ENCODE measurements around the gene PCBP3. TPM values are rescaled to one million over a fixed set of nuclear protein-coding genes. Genes with fewer than 3 reads are reported as not detected.
A peak's percentile ranks its signal among the peaks of the same experiment; 100 is the strongest.

Gene PCBP3
- polyA plus RNA-seq, 1 donor from 2014 or later: 1.4 TPM

DNA sequence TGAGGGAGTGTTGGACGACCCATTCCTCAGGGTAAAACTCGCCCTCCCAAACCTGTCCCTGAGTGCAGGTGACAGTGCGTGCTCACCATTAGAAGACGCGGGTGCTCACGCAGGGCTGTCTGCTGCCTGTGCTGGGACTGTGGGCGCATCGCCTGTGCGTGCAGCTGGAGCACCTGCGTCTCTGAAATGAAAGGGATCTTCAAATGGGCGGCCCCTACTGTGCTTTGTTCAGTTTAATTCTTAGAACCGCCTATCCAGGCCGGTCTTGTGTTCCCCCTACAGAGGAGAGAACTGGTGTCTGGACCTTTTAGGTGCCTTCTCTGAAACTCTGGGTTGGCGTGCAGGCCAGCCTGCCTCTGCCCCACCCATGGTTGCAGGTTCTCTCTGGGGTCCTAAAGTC, 125.8 kb downstream of the PCBP3 start:
- H3K36me3 Mint-ChIP-seq: peaks cover 2% of the 10 kb centered on the region
- H3K9me3 Mint-ChIP-seq: peaks cover 0 to 6% (median 3%) of the 10 kb centered on the region in 3 donors
- no peaks in the 10 kb centered on the region for H3K27me3 Mint-ChIP-seq
- no peak overlapping the region for H3K4me3 Mint-ChIP-seq
- H3K27ac Mint-ChIP-seq: peak overlapping the region in 1 of 3 donors; percentile 35
- peaks cover 0 to 4% (median 0%) of the 10 kb centered on the region in 3 donors for H3K4me1 Mint-ChIP-seq

DNA sequence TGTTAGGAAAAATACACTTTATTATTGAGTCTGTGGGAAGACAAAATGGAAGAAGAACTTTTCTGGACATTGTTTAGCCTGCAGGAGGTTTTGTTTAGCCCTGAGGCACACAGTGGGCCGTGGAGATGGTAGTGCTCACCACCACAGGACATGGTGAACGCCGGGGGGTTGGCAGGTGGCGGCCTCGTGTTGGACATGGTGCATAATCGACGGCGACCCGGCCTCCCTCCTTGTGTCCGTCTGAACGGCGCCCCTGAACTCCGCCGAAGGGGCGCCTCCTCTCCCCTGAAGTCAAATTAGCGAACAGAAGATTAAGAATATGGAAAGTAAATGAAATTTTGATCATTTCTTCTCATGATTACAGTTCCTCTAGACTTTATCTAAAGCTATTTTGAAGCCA, 126.4 kb downstream of the PCBP3 start:
- no peak overlapping the region for H3K27ac Mint-ChIP-seq
- H3K4me1 Mint-ChIP-seq: peaks cover 0 to 6% (median 0%) of the 10 kb centered on the region in 3 donors
- peaks cover 0 to 6% (median 3%) of the 10 kb centered on the region in 3 donors for H3K9me3 Mint-ChIP-seq
- H3K36me3 Mint-ChIP-seq: peaks cover 2% of the 10 kb centered on the region
- H3K27me3 Mint-ChIP-seq: no peaks in the 10 kb centered on the region
- no peak overlapping the region for H3K4me3 Mint-ChIP-seq

DNA sequence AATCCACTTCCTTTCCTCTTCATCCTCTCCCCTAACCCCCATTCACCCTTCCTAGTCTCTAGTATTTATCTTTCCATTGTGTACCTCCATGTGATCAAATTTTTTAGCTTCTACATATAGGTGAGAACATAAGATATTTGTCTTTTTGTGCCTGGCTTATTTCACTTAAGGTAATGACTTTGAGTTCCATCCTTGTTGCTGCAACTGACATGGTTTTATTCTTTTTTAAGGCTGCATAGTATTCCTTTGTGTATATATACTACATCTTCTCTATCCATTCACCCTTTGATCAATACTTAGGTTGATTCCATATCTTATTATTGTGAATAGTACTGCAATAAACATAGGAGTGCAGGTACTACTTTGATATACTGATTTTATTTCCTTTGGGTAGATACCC, 128.7 kb downstream of the PCBP3 start:
- Mint-ChIP-seq H3K27ac (no peak overlapping the region), H3K4me1 (peaks cover 0 to 6% (median 0%) of the 10 kb centered on the region in 3 donors), H3K36me3 (peaks cover 2% of the 10 kb centered on the region), H3K9me3 (peaks cover 2 to 18% (median 12%) of the 10 kb centered on the region in 3 donors), H3K4me3 (peak overlapping the region in 1 of 4 donors; percentile 3), H3K27me3 (no peaks in the 10 kb centered on the region)

DNA sequence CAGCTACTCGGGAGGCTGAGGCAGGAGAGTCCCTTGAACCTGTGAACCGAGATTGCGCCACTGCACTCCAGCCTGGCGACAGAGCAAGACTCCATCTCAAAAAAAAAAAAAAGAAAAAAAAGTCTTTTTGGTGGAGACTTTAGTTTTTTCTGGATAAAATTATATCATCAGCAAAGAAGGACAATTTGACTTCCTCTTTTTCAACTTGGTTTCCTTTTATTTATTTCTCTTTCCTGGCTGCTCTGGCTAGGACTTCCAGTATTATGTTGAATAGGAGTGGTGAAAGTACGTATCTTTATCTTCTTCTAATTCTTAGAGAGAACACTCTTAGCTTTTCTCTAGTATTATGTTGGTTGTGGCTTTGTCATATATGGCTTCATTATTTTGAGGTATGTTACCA, 130.8 kb downstream of the PCBP3 start:
- Mint-ChIP-seq H3K27me3 (no peaks in the 10 kb centered on the region), H3K4me3 (no peak overlapping the region), H3K27ac (no peak overlapping the region), H3K9me3 (peaks cover 2 to 26% (median 19%) of the 10 kb centered on the region in 3 donors), H3K4me1 (peaks cover 0 to 4% (median 0%) of the 10 kb centered on the region in 3 donors), H3K36me3 (no peaks in the 10 kb centered on the region)

DNA sequence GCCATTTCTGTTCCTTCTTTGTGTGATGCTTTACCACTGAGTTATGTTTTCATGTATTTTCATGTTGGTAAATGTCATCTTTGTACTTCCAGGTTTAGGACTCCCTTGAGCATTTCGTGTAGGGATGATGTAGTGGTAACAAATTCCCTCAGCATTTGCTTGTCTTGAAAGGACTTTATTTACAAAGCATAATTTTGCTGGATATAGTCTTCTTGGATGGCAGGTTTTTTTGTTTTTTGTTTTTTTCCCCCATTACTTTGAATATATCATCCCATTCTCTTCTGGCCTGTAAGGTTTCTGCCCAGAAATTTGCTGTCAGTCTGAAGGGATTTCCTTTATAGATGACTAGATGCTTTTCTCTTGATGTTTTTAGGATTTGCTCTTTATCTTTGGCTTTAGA, 133.4 kb downstream of the PCBP3 start:
- peaks cover 3% of the 10 kb centered on the region for H3K36me3 Mint-ChIP-seq
- H3K4me1 Mint-ChIP-seq: peaks cover 0 to 2% (median 0%) of the 10 kb centered on the region in 3 donors
- H3K27me3 Mint-ChIP-seq: no peaks in the 10 kb centered on the region
- H3K9me3 Mint-ChIP-seq: peaks cover 3 to 26% (median 19%) of the 10 kb centered on the region in 3 donors
- H3K4me3 Mint-ChIP-seq: no peak overlapping the region
- no peak overlapping the region for H3K27ac Mint-ChIP-seq

DNA sequence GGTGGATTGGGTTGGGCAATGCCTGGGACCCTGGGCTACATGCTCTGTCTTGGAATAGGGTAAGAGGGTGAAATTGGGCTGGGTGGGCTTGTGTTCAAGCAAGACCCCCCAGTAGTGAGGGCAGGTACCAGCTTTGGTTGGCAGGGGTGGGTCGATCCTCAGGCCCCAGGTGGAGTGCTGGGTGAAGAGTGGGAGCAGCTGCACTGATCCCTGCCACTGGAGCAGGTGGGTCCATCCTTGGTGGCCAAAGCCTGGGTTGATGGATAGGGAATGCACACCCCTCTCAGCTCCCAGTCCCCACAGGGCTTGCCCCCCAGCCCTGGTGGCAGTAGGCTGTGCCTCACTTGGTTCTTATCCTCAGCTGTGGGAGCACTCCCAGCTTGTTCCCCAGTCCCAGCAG, 135.2 kb downstream of the PCBP3 start:
- Mint-ChIP-seq H3K4me3 (no peak overlapping the region), H3K27ac (no peak overlapping the region), H3K36me3 (peaks cover 3% of the 10 kb centered on the region), H3K4me1 (peaks cover 0 to 2% (median 0%) of the 10 kb centered on the region in 3 donors), H3K9me3 (peaks cover 3 to 24% (median 13%) of the 10 kb centered on the region in 3 donors), H3K27me3 (no peaks in the 10 kb centered on the region)

DNA sequence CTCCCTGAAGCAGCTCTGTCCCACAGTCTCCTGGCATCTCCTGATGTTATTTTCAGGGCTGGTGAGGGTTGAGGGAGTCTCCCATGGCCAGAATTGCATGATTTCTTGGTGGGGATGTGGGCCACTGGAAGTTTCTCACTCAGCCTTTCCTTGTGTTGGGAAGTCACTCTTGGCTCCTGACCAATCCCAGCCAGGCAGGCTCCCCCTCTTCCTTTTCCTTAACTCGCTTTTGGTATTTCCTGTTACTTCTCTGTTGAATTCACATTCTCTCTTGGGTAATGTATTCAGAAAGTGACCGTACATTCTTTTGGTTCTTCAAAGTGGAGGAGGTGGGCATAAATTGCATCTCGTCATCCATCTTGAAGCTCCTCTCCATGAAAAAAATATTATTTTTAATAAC, 135.7 kb downstream of the PCBP3 start:
- H3K4me1 Mint-ChIP-seq: peaks cover 0 to 2% (median 0%) of the 10 kb centered on the region in 3 donors
- peaks cover 3 to 24% (median 13%) of the 10 kb centered on the region in 3 donors for H3K9me3 Mint-ChIP-seq
- no peak overlapping the region for H3K27ac Mint-ChIP-seq
- H3K4me3 Mint-ChIP-seq: no peak overlapping the region
- H3K27me3 Mint-ChIP-seq: no peaks in the 10 kb centered on the region
- H3K36me3 Mint-ChIP-seq: peaks cover 3% of the 10 kb centered on the region

DNA sequence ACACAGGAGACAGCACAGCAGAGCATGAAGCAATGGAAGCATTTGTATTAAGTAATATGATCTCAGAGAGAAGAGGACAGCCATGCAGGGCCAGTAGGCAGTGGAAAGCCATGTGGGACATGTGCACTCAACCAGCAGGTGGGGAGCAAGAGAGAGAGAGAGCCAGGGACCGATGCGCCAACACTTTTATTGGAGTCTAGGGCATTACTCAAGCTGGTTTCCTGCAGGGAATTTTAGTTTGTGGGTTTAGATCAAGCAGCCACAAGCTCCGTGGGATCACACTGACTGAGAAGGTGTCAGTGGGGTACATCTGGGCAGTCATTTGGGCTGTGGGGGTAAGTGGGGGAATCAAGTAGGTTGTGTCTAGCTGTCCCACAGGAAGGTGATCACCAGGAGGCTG, 137.1 kb downstream of the PCBP3 start:
- H3K4me1 Mint-ChIP-seq: no peaks in the 10 kb centered on the region
- H3K4me3 Mint-ChIP-seq: no peak overlapping the region
- H3K27me3 Mint-ChIP-seq: no peaks in the 10 kb centered on the region
- peak overlapping the region in 1 of 3 donors; percentile 27 for H3K27ac Mint-ChIP-seq
- peaks cover 3 to 24% (median 13%) of the 10 kb centered on the region in 3 donors for H3K9me3 Mint-ChIP-seq
- peaks cover 3% of the 10 kb centered on the region for H3K36me3 Mint-ChIP-seq

DNA sequence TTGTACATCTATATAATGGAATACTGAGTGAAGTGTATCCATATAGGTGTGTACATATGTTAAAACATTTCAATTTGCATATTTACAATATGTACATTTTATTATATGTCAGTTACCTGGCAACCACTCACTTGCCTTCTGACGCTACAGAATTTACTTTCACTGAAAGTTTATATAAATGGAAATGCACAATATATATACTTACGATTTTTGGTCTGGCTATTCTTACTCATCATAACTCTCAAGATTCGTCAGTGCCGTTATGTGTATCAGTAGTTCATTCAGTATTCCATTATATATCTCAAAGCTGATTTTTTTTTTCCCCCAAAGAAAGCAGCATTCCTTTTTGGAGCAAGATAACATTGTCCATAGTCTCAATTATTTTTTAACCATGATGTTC, 138.2 kb downstream of the PCBP3 start:
- Mint-ChIP-seq H3K36me3 (peaks cover 3% of the 10 kb centered on the region), H3K4me1 (no peaks in the 10 kb centered on the region), H3K27ac (no peak overlapping the region), H3K27me3 (no peaks in the 10 kb centered on the region), H3K4me3 (no peak overlapping the region), H3K9me3 (peaks cover 2 to 13% (median 11%) of the 10 kb centered on the region in 3 donors)

DNA sequence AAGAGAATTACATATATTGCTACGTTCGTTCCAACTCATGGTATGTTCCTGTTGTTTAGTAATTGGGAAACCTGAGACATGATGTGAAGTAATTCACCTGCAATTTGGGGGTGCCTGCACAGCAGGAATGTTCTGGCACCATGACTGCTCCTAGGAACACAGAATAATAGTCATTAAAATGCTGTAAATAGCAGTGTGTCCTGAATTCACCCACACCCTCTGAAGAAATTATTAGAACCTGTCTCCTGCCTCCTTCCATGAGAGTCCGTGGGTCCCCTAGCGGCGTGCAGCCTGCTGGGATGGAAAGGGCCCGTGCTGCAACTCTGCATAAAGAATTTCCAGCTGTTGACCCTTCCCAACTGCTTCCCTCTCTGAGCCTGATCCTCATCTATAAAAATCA, 143.1 kb downstream of the PCBP3 start:
- Mint-ChIP-seq H3K4me3 (no peak overlapping the region), H3K36me3 (no peaks in the 10 kb centered on the region), H3K27ac (no peak overlapping the region), H3K9me3 (no peaks in the 10 kb centered on the region), H3K4me1 (no peaks in the 10 kb centered on the region), H3K27me3 (no peaks in the 10 kb centered on the region)

DNA sequence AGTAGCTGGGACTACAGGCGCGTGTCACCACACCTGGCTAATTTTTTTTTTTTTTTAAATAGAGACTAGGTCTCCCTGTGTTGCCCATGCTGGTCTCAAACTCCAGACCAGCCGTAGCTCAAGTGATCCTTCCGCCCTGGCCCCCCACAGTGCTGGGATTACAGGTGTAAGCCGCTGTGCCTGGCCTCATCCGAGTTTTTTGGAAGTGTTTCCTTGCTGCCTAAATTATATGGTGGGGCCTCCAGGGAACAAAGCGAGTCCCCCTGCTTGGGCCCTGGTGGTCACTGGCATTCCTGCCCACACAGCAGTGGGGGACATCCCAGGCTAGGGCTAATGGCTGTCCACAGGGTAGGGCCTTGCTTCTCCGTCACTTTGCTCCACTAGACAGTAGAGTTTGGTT, 143.8 kb downstream of the PCBP3 start:
- Mint-ChIP-seq H3K36me3 (no peaks in the 10 kb centered on the region), H3K27me3 (no peaks in the 10 kb centered on the region), H3K27ac (no peak overlapping the region), H3K9me3 (no peaks in the 10 kb centered on the region), H3K4me3 (no peak overlapping the region), H3K4me1 (no peaks in the 10 kb centered on the region)

DNA sequence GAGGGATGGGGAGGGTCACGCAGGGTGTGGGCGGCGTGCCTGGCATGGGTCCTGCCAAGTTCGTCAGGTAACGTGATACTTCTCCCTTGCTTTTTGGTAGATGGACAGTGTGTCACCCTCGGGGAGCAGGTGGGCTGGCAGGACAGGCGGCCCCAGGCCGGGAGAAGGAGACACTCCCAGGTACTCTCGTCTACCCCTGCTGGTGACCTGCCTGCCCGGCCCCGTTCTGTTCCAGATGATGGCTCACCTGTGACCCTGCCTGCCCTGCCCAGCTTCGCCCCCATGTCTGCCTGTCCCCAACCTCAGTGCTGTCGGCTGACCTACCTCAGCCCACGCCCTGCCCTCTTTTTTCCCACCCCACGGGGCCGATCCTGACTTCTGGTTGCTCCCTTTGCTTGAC, 144.7 kb downstream of the PCBP3 start:
- Mint-ChIP-seq H3K27me3 (no peaks in the 10 kb centered on the region), H3K27ac (no peak overlapping the region), H3K9me3 (no peaks in the 10 kb centered on the region), H3K4me3 (no peak overlapping the region), H3K36me3 (no peaks in the 10 kb centered on the region), H3K4me1 (no peaks in the 10 kb centered on the region)

DNA sequence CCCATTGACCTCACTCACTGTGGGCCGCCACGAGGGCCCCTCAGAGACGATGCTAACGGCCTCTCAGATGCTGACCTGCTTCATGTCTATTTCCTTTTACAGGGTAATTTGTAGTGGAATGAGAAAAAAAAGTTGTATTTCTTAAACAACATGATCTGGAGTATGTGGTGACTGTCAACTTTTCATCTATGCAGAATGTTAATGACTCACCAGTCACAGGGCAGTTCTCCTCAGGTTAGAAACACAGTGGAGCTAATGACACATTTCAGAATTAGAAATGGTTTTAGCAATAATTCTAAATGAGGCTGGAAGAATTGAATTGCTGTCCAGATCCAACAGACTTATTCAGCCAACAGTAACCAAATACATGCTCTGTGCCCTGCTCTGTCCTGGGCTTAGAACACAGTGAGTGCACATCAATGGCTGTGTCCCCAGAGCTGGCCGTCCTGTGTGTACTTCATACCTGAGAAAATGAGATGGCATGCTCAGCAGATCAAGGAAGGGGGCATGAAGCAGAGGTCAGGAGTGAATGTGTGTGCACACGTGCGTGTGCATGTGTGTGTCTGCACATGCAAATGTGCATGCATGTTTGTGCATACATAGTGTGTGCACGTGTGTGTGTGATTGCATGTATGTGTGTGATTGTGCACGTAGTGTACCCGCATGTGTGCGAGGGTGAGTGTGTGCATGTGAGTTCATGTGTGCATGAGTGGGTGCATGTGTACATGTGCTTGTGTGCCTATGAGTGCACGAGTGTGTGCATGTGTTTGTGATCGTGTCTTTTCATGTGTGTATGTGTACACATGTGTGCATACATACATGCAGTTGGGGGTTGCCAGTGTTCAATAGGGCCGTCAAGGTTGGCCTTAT, 145.3 kb downstream of the PCBP3 start:
- H3K4me1 Mint-ChIP-seq: no peaks in the 10 kb centered on the region
- H3K36me3 Mint-ChIP-seq: no peaks in the 10 kb centered on the region
- H3K9me3 Mint-ChIP-seq: no peaks in the 10 kb centered on the region
- no peaks in the 10 kb centered on the region for H3K27me3 Mint-ChIP-seq
- H3K27ac Mint-ChIP-seq: no peak overlapping the region
- no peak overlapping the region for H3K4me3 Mint-ChIP-seq

DNA sequence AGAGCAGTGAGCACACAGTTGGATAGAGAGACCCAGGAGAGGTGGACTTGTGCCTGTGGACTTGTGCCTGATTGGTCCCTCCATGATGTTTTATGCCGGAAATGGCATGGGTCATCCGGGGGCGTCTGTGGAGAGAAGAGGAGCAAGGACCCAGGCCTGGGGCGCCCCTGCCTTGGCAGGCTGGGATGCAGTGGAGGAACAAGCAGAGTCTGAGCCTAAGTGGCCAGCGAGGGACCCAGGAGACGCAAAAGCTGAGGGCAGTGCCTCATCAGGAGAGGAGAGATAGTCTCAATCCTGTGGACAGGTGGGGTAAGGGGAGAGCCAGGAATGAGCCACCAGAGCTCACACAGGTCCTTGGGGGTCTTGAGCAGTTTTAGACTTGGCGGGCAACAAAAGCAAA, 146.9 kb downstream of the PCBP3 start:
- H3K9me3 Mint-ChIP-seq: no peaks in the 10 kb centered on the region
- H3K27ac Mint-ChIP-seq: no peak overlapping the region
- no peak overlapping the region for H3K4me3 Mint-ChIP-seq
- no peaks in the 10 kb centered on the region for H3K27me3 Mint-ChIP-seq
- no peaks in the 10 kb centered on the region for H3K4me1 Mint-ChIP-seq
- H3K36me3 Mint-ChIP-seq: no peaks in the 10 kb centered on the region

DNA sequence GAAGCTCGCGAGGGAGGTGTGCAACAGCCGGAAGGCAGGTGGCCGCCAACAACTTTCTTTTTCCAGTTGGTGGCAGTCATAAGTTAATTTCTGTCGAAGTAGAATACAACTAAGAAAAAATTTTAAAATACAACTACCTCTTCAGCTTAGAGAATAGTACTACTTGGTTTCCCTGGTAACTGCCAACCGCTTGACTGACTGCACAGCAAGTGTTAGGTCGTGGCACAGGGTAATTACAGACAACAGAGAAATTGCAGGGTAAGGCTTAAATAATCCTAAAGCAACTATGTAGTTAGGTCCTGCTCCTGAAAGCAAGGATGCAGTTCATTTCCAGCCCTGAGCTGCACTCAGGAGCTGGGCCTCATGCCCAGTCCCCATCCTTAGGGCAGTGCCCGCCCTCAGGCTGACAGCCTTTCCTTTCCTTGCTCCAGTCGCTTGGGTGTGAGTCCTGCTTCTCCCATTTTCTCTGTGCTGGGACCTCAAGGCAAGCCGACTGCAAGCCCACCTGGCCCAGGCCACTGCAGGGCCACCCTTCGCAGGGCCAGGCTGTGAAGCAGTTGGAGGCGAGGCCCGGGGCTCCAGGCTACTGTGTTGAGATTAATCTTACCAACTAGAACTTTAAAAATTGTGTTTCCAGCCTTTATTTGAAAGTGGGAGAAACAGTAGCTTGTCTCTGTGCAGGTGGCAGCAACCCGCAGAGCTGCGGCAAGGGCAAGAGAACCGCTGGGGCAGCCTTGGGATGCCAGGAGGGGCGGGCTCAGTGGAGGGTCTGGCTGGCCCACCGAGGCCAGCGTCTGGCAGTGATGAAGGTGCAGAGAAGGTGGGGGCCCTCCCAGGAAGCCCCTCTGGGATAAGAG, 148.3 kb downstream of the PCBP3 start:
- Mint-ChIP-seq H3K4me3 (no peak overlapping the region), H3K27ac (no peak overlapping the region), H3K27me3 (no peaks in the 10 kb centered on the region), H3K36me3 (no peaks in the 10 kb centered on the region), H3K4me1 (no peaks in the 10 kb centered on the region), H3K9me3 (no peaks in the 10 kb centered on the region)
